ENCODE results near the gene CSRP1. TPM values are rescaled to one million over a fixed set of nuclear protein-coding genes. Genes with fewer than 3 reads are reported as not detected.

The CSRP1 gene
- total RNA-seq, 1 experiment from 2014 or later: 94.4 TPM

GRCh38 chr1:201443747-201444146, 63.2 kb downstream of the CSRP1 start:
- in situ Hi-C loops (cut with HindIII; ENCODE audit: low pct_unique_long_range_greater_than_20kb, low sequenced_read_pairs): no loop called here

GRCh38 chr1:201436969-201437368, 70.0 kb downstream of the CSRP1 start:
- no TSS peak for BruUV-seq (replicated peaks)
- Histone ChIP-seq H3K27ac (ENCODE audit: low read length) (no peak overlapping the region), H3K27me3 (ENCODE audit: control insufficient read depth, insufficient read depth, low read length) (no peaks in the 10 kb centered on the region), H3K4me3 (ENCODE audit: low read depth in 2 of 2, low read length in 2 of 2) (no peak overlapping the region), H3K9me3 (ENCODE audit: control insufficient read depth, insufficient read depth, low read depth, low read length) (no peaks in the 10 kb centered on the region), H3K36me3 (ENCODE audit: control insufficient read depth, insufficient read depth, low read length) (no peaks in the 10 kb centered on the region), H3K4me1 (ENCODE audit: control insufficient read depth, insufficient read depth, low read length) (no peaks in the 10 kb centered on the region)
- no peak for ATAC-seq
- intact Hi-C loops (cut with micrococcal nuclease; ENCODE audit: unreplicated experiment): no loop called here
- POLR2A ChIA-PET: no interaction called here
- no peak for TF ChIP-seq CTCF (IDR thresholded peaks at IDR 0.05)
- no peak for TF ChIP-seq REST (IDR thresholded peaks at IDR 0.05; ENCODE audit: insufficient read depth in 1 of 2, low read depth in 2 of 2, low read length in 1 of 2)
- no peak for TF ChIP-seq SIN3A (IDR thresholded peaks at IDR 0.05; ENCODE audit: borderline replicate concordance, insufficient read depth, low read depth, low read length)
- no peak for TF ChIP-seq TCF7L2 (IDR thresholded peaks at IDR 0.05; ENCODE audit: low read depth, low read length)
- no peak for TF ChIP-seq POLR2AphosphoS5 (IDR thresholded peaks at IDR 0.05; ENCODE audit: low read depth, low read length)
- DNase-seq (ENCODE audit: low read depth, low spot score): no peak
- in situ Hi-C loops (cut with HindIII; ENCODE audit: low pct_unique_long_range_greater_than_20kb, low sequenced_read_pairs): no loop called here
- CTCF ChIA-PET: interaction anchor here (0.7 to 2.0 kb wide), 4 partner anchors 25 to 76 kb away, joined by 3 to 23 read pairs (median 10); no protein-coding TSS in a partner anchor

More at GRCh38 chr1:201443747-201444146, 63.2 kb downstream of the CSRP1 start:
- TF ChIP-seq TCF7L2 (IDR thresholded peaks at IDR 0.05; ENCODE audit: low read depth, low read length): no peak
- TF ChIP-seq SIN3A (IDR thresholded peaks at IDR 0.05; ENCODE audit: borderline replicate concordance, insufficient read depth, low read depth, low read length): no peak
- TF ChIP-seq POLR2AphosphoS5 (IDR thresholded peaks at IDR 0.05; ENCODE audit: low read depth, low read length): no peak
- no peak for TF ChIP-seq REST (IDR thresholded peaks at IDR 0.05; ENCODE audit: insufficient read depth in 1 of 2, low read depth in 2 of 2, low read length in 1 of 2)
- TF ChIP-seq CTCF (IDR thresholded peaks at IDR 0.05): no peak
- Histone ChIP-seq H3K36me3 (ENCODE audit: control insufficient read depth, insufficient read depth, low read length) (no peaks in the 10 kb centered on the region), H3K27ac (ENCODE audit: low read length) (no peak overlapping the region), H3K4me3 (ENCODE audit: low read depth in 2 of 2, low read length in 2 of 2) (no peak overlapping the region), H3K4me1 (ENCODE audit: control insufficient read depth, insufficient read depth, low read length) (no peaks in the 10 kb centered on the region; the same call in 1 of the 2 replicates), H3K9me3 (ENCODE audit: control insufficient read depth, insufficient read depth, low read depth, low read length) (no peaks in the 10 kb centered on the region), H3K27me3 (ENCODE audit: control insufficient read depth, insufficient read depth, low read length) (no peaks in the 10 kb centered on the region)
- ATAC-seq: no peak
- DNase-seq (ENCODE audit: low read depth, low spot score): no peak
- CTCF ChIA-PET: no interaction called here
- intact Hi-C loops (cut with micrococcal nuclease; ENCODE audit: unreplicated experiment): no loop called here
- no TSS peak for BruUV-seq (replicated peaks)
- POLR2A ChIA-PET: no interaction called here

Measured in Panc1 (cell line).